A549 (cell line): ENCODE measurements around the gene SDC1. TPM values are rescaled to one million over a fixed set of nuclear protein-coding genes. Genes with fewer than 3 reads are reported as not detected.
A peak's percentile ranks its signal among the peaks of the same experiment; 100 is the strongest.

ENCODE experiments used
- ATAC-seq, 2 experiments: fragments of 200-7000 bp in 1 of 2; fragments of >200 bp in 1 of 2; cut with Nextera tagmentation in 1 of 2; cut with Tn5 transposase in 1 of 2; 3 replicates each; pipeline versions ENCODE4 v1.8.0 to v1.9.1; 2018 to 2020; ENCODE audit warnings: mild to moderate bottlenecking in 1 of 2, moderate library complexity in 1 of 2
- CTCF ChIA-PET: fragments of 300-600 bp; sonication (Branson Sonifier 250); formaldehyde crosslinking; extraction: SDS; loops from one replicate; lab custom pipeline; 2021; ENCODE audit warnings: antibody characterized with exemption, inconsistent platforms; lab: Yijun Ruan, JAX
- POLR2A ChIA-PET: fragments of 350-600 bp; formaldehyde crosslinking; extraction: SDS; loops from one replicate; lab custom pipeline; 2021; ENCODE audit warnings: antibody characterized with exemption, inconsistent platforms; lab: Yijun Ruan, JAX
- DNase-seq, 2 experiments: peaks; one replicate each; pipeline versions ENCODE4 v3.0.0 to v3.0.0-alpha.2; 2011 to 2016; ENCODE audit warnings: low read depth in 1 of 2, low spot score in 1 of 2
- FAIRE-seq: peaks from 2 replicates; lab custom pipeline; 2011; peaks lifted over from hg19 to GRCh38; lab: Jason Lieb, UNC
- H3K27ac ChIP-seq, 2 experiments: fragments of >200 bp; sonication (Bioruptor Twin); formaldehyde crosslinking; 3 replicates each; pipeline ENCODE4 v1.5.1; 2016 to 2017
- H3K4me1 ChIP-seq: fragments of >200 bp; sonication (Bioruptor Twin); formaldehyde crosslinking; 3 replicates; pipeline ENCODE4 v1.6.1; 2016
- H3K4me2 ChIP-seq: fragments of >200 bp; sonication (Bioruptor Twin); formaldehyde crosslinking; 3 replicates; pipeline ENCODE4 v1.6.1; 2016
- H3K4me3 ChIP-seq: fragments of >200 bp; sonication (Bioruptor Twin); formaldehyde crosslinking; 3 replicates; pipeline ENCODE4 v1.5.1; 2016
- H3K9me3 ChIP-seq: fragments of >200 bp; sonication (Bioruptor Twin); formaldehyde crosslinking; 3 replicates; pipeline ENCODE4 v1.6.1; 2016
- BHLHE40 ChIP-seq: IDR thresholded peaks from 2 replicates; pipeline ENCODE4 v1.6.1; 2012; ENCODE audit warnings: low read depth, low read length, inconsistent platforms
- CHD2 ChIP-seq: fragments of 150-350 bp; IDR thresholded peaks from 2 replicates; pipeline ENCODE4 v1.6.1; 2014; ENCODE audit warnings: low read length; ENCODE audit not compliant: partially characterized antibody
- EHMT2 ChIP-seq: fragments of 200-600 bp; sonication (generic); IDR thresholded peaks from 2 replicates; pipeline ENCODE4 v1.6.1; 2016; ENCODE audit warnings: antibody characterized with exemption, low read depth, mild to moderate bottlenecking, moderate library complexity
- HEYL ChIP-seq: fragments of 250-450 bp; sonication (Bioruptor Pico); IDR thresholded peaks from 2 replicates; pipeline ENCODE4 v1.8.0; 2021; ENCODE audit warnings: mild to moderate bottlenecking, moderate library complexity
- HOXB5 ChIP-seq: fragments of 250-450 bp; sonication (Bioruptor Pico); IDR thresholded peaks from 2 replicates; pipeline ENCODE4 v1.5.0; 2020; ENCODE audit warnings: mild to moderate bottlenecking, moderate library complexity
- MAFK ChIP-seq: fragments of 450-650 bp; IDR thresholded peaks from 2 replicates; pipeline ENCODE4 v1.6.1; 2014; ENCODE audit not compliant: partially characterized antibody
- MAZ ChIP-seq: fragments of 150-350 bp; IDR thresholded peaks from 2 replicates; pipeline ENCODE4 v1.6.1; 2014; ENCODE audit warnings: antibody characterized with exemption, low read depth, low read length, borderline replicate concordance
- NFE2L2 ChIP-seq: fragments of 150-350 bp; conservative IDR thresholded peaks from 2 replicates; pipeline ENCODE4 v1.6.1; 2014; ENCODE audit warnings: low read length
- PHF8 ChIP-seq: fragments of 200-600 bp; sonication (generic); IDR thresholded peaks from 2 replicates; pipeline ENCODE4 v1.6.1; 2016; ENCODE audit warnings: low read depth, mild to moderate bottlenecking, antibody characterized with exemption, moderate library complexity, borderline replicate concordance
- POLR2A ChIP-seq: IDR thresholded peaks from 2 replicates; pipeline ENCODE4 v1.6.1; 2012; ENCODE audit warnings: mild to moderate bottlenecking, low read length
- RAD21 ChIP-seq, 2 experiments: fragments of >200 bp in 1 of 2; sonication (Bioruptor Twin) in 1 of 2; formaldehyde crosslinking in 1 of 2; IDR thresholded peaks in 1 of 2; conservative IDR thresholded peaks in 1 of 2; 2 replicates in 1 of 2; 3 replicates in 1 of 2; pipeline ENCODE4 v1.6.1; 2012 to 2018; ENCODE audit warnings: inconsistent platforms in 1 of 2
- RARB ChIP-seq: fragments of 250-450 bp; sonication (Bioruptor Pico); IDR thresholded peaks from 2 replicates; pipeline ENCODE4 v1.8.0; 2021; ENCODE audit warnings: mild to moderate bottlenecking, moderate library complexity
- RFX5 ChIP-seq: fragments of 450-650 bp; IDR thresholded peaks from 2 replicates; pipeline ENCODE4 v1.7.1; 2014; ENCODE audit warnings: antibody characterized with exemption, mild to moderate bottlenecking, moderate library complexity
- RNF2 ChIP-seq: fragments of 200-600 bp; sonication (generic); IDR thresholded peaks from 2 replicates; pipeline ENCODE4 v1.6.1; 2016; ENCODE audit warnings: low read depth, mild to moderate bottlenecking, antibody characterized with exemption, moderate library complexity, borderline replicate concordance
- SMC3 ChIP-seq: fragments of >200 bp; sonication (Bioruptor Twin); formaldehyde crosslinking; IDR thresholded peaks from 3 replicates; pipeline ENCODE4 v1.6.1; 2018; ENCODE audit warnings: inconsistent platforms
- SREBF2 ChIP-seq: fragments of 450-650 bp; IDR thresholded peaks from 2 replicates; pipeline ENCODE4 v1.6.1; 2014; ENCODE audit warnings: mild to moderate bottlenecking, moderate library complexity
- TP53 ChIP-seq: fragments of 250-450 bp; sonication (Bioruptor Pico); IDR thresholded peaks from 2 replicates; pipeline ENCODE4 v1.5.0; 2021; ENCODE audit warnings: mild to moderate bottlenecking, moderate library complexity
- ZNF302 ChIP-seq: fragments of 250-450 bp; sonication (Bioruptor Pico); IDR thresholded peaks from 2 replicates; pipeline ENCODE4 v1.9.0; 2021; ENCODE audit warnings: inconsistent platforms, mild to moderate bottlenecking, moderate library complexity
- WGBS: methylation state at CpG from one replicate; pipeline ENCODE4 v1.1.6; 2017; ENCODE audit errors: missing lambda C conversion rate; 5-methylcytosine and 5-hydroxymethylcytosine counted together
- polyA plus RNA-seq, 4 experiments: library from polyadenylated mRNA; depleted of rRNA in 3 of 4; stranded (reverse); fragments of >200 nt; fragmentation: RNase III in 1 of 4; extraction: RNeasy Plus Mini Kit Qiagen cat#74134 plus additional on column Dnase treatment in 1 of 4; gene quantifications; 2 replicates in 3 of 4; 3 replicates in 1 of 4; pipeline ENCODE4 v1.2.3, GENCODE V29; 2011 to 2017
- TF ChIP-seq, protein P1 (sequence below): fragments of 150-350 bp; IDR thresholded peaks from 2 replicates; pipeline ENCODE4 v1.6.1; 2014; ENCODE audit warnings: low read depth, mild to moderate bottlenecking, low read length
- TF ChIP-seq, protein P2 (sequence below): IDR thresholded peaks from 2 replicates; pipeline ENCODE4 v1.6.1; 2012
- TF ChIP-seq, protein P3 (sequence below): IDR thresholded peaks from 2 replicates; pipeline ENCODE4 v1.6.1; 2012
- TF ChIP-seq, protein P4 (sequence below): fragments of 250-450 bp; sonication (Bioruptor Pico); IDR thresholded peaks from 2 replicates; pipeline ENCODE4 v1.5.0; 2020; ENCODE audit warnings: low read depth, mild to moderate bottlenecking, moderate library complexity
- TF ChIP-seq, protein P5 (sequence below): fragments of >200 bp; sonication (Bioruptor Twin); formaldehyde crosslinking; IDR thresholded peaks from 3 replicates; pipeline ENCODE4 v1.5.1; 2016

The SDC1 gene
- polyA plus RNA-seq, 2 of the 4 experiments (the other 2 are of a cell fraction) = 116 to 171 TPM

DNA sequence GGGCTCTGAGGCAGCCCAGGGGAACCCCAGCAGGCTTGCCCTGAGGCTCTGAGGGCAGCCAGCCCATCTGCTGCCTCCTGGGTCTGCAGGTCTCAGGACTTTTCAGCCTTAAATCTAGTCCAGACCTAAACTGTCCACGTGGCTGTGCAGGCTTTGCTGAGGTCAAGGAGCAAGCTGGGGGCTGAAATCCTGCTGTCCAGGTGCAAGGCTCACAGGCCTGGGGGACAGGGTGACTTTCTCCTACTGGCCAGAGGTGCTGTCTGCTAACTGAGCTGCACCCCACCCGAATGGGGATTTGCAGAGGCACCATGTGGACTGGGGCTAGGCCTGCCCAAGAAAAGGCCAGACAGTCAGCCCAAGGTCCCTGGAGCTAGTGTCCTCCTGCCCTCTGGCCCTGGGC is 32.1 kb downstream of the SDC1 start:
- ChIA-PET CTCF (interaction anchor here (0.6 to 9.9 kb wide), 11 partner anchors 12 to 218 kb away, joined by 3 to 111 read pairs (median 12); partner anchors contain the start of gene SDC1), POLR2A (no interaction called here)
- H3K4me1 ChIP-seq = peaks cover 23% of the 10 kb centered on the region
- 53% methylated on average over 2 of the region's 2 CpGs for WGBS
- FAIRE-seq (no peak), ATAC-seq (no peak), DNase-seq (no peak)
- H3K4me3 ChIP-seq = no peak overlapping the region
- H3K4me2 ChIP-seq = no peak overlapping the region
- TF ChIP-seq EHMT2 (no peak), MAZ (no peak), BHLHE40 (no peak), PHF8 (no peak)
- H3K9me3 ChIP-seq = no peaks in the 10 kb centered on the region
- H3K27ac ChIP-seq = peak overlapping the region in 1 of 2 experiments; percentile 12; a peak in 1 of 6 replicates

DNA sequence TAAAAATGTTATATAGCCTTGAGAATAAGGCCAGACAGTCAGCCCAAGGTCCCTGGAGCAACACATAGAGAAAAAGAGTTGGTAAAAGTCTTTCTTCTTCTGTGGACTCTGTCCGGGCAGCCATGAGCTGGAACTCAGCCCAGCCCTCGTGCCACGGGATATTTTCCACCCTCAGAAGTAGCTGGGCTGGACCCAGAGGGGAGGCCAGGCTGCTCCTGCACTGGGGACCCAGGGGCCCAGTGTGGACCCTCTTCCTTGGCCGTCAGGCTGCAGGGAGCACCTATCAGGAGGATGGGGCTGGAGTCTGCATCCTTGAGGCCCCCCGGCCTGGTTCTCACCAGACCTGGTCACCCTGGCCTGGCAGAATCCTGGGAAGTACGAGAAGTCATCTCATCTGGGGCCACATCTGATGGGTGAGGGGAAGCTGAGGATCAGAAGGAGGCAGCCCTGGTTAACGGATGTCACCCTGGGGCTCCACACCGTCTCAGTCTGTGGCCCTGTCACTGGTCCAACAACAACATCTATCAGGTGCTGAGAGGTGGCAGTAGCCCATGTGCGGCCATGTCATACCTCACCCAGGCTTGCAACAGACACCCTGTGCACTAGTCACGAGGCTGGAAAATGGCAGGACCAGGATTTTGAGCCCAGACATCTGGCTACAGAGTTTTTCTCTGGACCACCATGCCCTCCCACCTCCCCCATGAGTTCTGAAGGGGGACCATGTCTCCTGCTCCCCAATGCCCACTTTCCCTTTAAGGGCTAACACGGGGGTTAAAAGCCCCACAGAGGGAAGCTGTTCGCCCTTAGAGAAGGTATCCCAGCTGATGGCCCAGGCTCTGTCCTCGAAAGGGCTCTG is 33.0 kb downstream of the SDC1 start:
- DNase-seq (no peak), ATAC-seq (no peak; a peak in 1 of 6 replicates), FAIRE-seq (no peak)
- no peak overlapping the region for H3K4me2 ChIP-seq
- no peak overlapping the region for H3K4me3 ChIP-seq
- TF ChIP-seq HOXB5 (CRISPR knock-in tag) (no peak), ZNF302 (CRISPR knock-in tag) (no peak), RFX5 (no peak), EHMT2 (no peak), RARB (CRISPR knock-in tag) (no peak), HEYL (no peak), NFE2L2 (no peak)
- TF ChIP-seq, protein P1, sequence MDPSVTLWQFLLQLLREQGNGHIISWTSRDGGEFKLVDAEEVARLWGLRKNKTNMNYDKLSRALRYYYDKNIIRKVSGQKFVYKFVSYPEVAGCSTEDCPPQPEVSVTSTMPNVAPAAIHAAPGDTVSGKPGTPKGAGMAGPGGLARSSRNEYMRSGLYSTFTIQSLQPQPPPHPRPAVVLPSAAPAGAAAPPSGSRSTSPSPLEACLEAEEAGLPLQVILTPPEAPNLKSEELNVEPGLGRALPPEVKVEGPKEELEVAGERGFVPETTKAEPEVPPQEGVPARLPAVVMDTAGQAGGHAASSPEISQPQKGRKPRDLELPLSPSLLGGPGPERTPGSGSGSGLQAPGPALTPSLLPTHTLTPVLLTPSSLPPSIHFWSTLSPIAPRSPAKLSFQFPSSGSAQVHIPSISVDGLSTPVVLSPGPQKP = no peak
- H3K9me3 ChIP-seq = no peaks in the 10 kb centered on the region
- POLR2A ChIA-PET = interaction anchor here (0.8 kb wide), 1 partner anchor 31 kb away, joined by 3 read pairs; no protein-coding TSS in a partner anchor
- WGBS = 73% methylated on average over 13 of the region's 13 CpGs
- CTCF ChIA-PET = interaction anchor here (1.0 to 9.9 kb wide), 23 partner anchors 12 to 259 kb away, joined by 3 to 111 read pairs (median 6); partner anchors contain the start of gene SDC1
- H3K4me1 ChIP-seq = peaks cover 29% of the 10 kb centered on the region
- H3K27ac ChIP-seq = peak overlapping the region; percentile 52 to 90

DNA sequence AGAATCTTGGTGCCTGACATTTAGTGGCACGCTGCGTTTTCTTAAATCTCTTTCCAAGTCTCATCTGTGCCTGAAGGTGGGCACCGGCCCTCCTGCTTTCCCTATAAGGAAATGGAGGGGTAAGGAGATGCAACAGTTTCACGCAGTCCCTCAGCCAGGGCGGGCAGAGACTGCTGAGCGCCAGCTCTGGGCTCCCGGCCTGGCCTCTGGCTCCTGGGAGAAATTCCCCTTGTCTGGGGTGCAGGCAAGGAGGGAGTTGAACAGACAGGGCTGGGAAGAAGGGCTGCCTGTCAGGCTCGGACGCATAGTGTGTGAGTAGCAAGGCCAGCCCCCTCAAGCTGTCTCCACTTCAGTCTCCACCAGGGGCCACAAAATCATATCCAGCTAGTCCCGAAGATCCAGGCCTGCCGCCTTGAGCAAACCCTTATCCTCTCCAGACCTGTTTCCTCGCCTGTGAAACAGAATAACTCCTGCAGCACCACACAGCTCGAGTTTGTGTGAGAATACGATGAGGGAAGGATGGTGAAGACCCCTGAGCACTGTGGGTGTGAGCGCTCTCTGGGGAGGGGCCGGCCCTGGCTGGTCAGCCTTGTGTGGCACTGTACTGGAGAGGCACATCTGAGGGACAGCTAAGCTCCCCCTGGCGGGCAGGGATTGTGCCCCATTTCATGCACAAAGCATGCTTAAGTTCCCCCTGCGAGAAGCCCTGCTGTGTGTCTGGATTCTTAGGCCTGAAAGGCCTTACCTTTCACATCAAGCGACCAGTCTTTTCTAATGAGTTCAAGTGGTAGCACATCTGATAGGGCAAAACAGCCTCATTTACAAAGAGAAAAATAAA is 33.8 kb downstream of the SDC1 start:
- Histone ChIP-seq H3K4me3 (no peak overlapping the region), H3K4me2 (no peak overlapping the region), H3K27ac (peak overlapping the region; percentile 52 to 90), H3K4me1 (peaks cover 30% of the 10 kb centered on the region), H3K9me3 (no peaks in the 10 kb centered on the region)
- DNase-seq (peak; percentile 61 to 79), FAIRE-seq (no peak), ATAC-seq (peak; percentile 72 to 89)
- ChIA-PET CTCF (interaction anchor here (0.7 to 9.9 kb wide), 31 partner anchors 11 to 258 kb away, joined by 3 to 111 read pairs (median 5); partner anchors contain the start of gene SDC1), POLR2A (interaction anchor here (0.8 kb wide), 1 partner anchor 32 kb away, joined by 3 read pairs; no protein-coding TSS in a partner anchor)
- 77% methylated on average over 19 of the region's 19 CpGs for WGBS
- TF ChIP-seq, protein P2, sequence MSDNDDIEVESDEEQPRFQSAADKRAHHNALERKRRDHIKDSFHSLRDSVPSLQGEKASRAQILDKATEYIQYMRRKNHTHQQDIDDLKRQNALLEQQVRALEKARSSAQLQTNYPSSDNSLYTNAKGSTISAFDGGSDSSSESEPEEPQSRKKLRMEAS = 0 out of 2 replicates have a peak, but pooled peaks have one; percentile 37
- TF ChIP-seq RNF2 (no peak), RAD21 (conservative IDR thresholded peaks at IDR 0.05 in 1 of 2, IDR thresholded peaks at IDR 0.05 in 1 of 2) (peak; percentile 74 to 77), MAFK (no peak), CHD2 (no peak), SMC3 (peak; percentile 91), POLR2A (no peak), SREBF2 (no peak), TP53 (CRISPR knock-in tag) (no peak)
- TF ChIP-seq, protein P3, sequence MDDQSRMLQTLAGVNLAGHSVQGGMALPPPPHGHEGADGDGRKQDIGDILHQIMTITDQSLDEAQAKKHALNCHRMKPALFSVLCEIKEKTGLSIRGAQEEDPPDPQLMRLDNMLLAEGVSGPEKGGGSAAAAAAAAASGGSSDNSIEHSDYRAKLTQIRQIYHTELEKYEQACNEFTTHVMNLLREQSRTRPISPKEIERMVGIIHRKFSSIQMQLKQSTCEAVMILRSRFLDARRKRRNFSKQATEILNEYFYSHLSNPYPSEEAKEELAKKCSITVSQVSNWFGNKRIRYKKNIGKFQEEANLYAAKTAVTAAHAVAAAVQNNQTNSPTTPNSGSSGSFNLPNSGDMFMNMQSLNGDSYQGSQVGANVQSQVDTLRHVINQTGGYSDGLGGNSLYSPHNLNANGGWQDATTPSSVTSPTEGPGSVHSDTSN = no peak
- TF ChIP-seq, protein P4, sequence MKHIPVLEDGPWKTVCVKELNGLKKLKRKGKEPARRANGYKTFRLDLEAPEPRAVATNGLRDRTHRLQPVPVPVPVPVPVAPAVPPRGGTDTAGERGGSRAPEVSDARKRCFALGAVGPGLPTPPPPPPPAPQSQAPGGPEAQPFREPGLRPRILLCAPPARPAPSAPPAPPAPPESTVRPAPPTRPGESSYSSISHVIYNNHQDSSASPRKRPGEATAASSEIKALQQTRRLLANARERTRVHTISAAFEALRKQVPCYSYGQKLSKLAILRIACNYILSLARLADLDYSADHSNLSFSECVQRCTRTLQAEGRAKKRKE (CRISPR knock-in tag) = no peak
- TF ChIP-seq, protein P5, sequence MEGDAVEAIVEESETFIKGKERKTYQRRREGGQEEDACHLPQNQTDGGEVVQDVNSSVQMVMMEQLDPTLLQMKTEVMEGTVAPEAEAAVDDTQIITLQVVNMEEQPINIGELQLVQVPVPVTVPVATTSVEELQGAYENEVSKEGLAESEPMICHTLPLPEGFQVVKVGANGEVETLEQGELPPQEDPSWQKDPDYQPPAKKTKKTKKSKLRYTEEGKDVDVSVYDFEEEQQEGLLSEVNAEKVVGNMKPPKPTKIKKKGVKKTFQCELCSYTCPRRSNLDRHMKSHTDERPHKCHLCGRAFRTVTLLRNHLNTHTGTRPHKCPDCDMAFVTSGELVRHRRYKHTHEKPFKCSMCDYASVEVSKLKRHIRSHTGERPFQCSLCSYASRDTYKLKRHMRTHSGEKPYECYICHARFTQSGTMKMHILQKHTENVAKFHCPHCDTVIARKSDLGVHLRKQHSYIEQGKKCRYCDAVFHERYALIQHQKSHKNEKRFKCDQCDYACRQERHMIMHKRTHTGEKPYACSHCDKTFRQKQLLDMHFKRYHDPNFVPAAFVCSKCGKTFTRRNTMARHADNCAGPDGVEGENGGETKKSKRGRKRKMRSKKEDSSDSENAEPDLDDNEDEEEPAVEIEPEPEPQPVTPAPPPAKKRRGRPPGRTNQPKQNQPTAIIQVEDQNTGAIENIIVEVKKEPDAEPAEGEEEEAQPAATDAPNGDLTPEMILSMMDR = peak; percentile 66
